HG03280 (cell line): Measurements from ENCODE around the gene SIGLECL1.

ENCODE experiments used
- ATAC-seq: cut with Tn5 transposase; IDR thresholded peaks from one replicate; pipeline ENCODE4 v1.9.1; 2021; ENCODE audit warnings: mild to moderate bottlenecking, moderate library complexity; ENCODE audit not compliant: unreplicated experiment

The SIGLECL1 gene

GRCh38 chr19:51295382-51296126 lies 44.7 kb downstream of the SIGLECL1 start:
- ATAC-seq = no peak

- ATAC-seq = no peak
Measured at GRCh38 chr19:51296336-51297093, 45.6 kb downstream of the SIGLECL1 start.

- ATAC-seq = no peak
Measured at GRCh38 chr19:51297406-51297805, 46.5 kb downstream of the SIGLECL1 start.

GRCh38 chr19:51301266-51301665 lies 50.4 kb downstream of the SIGLECL1 start:
- ATAC-seq = no peak

DNA sequence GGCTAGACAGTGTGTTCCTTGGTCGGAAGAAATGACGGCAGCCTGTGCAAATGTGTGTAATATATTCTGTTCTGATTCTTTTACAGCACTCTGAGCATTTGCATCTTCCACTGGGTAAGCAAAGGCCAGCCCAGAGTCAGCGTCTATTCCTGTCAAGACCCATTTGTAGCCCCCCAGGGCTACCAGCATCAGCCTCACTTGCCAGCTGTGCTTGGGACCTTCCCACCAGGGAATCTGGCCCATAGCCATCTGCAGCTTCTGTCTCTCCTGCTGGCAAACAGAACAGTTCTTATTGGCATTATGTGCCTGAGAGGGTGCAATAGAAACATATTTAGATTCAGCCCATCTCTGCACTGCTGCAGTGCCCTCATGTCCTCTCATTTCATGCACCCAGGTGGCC lies 54.6 kb downstream of the SIGLECL1 start:
- ATAC-seq = no peak

DNA sequence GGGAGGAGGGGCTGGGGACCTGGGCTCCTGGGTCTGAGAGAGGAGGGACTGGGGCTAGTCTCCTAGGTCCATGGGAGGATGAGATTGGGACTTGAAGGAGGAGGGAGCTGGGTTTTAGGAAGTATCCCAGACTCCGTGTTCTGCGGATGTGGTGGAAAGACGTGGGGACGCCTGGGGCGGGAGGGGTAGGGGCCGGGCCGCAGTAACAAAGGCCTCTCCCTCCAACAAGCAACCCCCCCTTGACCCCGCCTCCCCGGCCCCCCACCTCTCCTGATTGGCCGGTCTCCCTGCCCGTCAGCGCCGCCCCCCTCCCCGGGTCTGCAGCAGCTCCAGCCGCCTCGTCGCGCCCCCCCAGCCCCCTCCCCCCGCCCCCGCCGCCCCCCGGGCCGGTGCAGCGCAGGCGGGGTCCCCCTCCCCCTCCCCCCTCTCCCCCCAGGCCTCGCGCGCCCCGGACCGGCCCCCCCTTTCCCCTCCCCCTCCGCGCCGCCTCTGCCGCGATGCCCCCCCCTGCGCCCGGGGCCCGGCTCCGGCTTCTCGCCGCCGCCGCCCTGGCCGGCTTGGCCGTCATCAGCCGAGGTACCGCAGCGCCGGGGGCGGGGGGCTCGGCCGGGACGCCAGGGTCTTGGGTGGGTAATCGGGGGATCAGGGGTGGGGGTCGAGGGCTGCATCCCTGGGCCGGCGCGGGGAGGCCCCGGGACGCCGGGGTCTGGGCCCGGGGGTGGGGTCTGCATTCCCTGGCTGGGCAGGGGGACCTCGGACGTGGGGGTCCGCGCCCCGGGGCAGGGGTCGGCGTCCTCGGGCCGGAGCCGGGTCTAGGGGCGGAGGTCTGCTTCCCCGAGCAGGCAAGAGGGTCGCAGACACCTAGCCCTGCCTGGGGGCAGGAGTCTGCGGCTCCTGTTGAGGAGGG lies 60.7 kb downstream of the SIGLECL1 start, which contains the start of gene IGLON5:
Gene IGLON5 (plus strand): TSS at position 294 of the 907 bp plus-strand sequence. CDS start 204 bp downstream, at position 498.
- no peak for ATAC-seq

DNA sequence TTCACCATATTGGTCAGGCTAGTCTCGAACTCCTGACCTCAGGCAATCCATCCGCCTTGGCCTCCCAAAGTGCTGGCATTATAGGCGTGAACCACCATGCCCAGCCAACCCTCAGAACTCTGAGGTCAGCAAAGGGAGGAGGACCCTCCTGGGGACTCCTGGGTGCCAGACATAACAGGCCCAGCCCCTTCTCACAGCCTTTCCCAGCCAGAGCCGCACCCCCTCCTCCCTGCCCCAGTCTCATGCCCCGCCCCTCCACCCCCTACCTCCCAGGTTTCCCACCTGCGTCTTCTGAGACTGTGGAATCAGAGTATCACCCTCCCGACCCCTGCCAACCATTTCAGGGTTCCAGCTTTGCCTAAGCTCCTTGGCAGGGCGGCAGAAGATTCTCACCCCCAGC lies 65.8 kb downstream of the SIGLECL1 start:
- ATAC-seq = no peak

- ATAC-seq = no peak
Measured at GRCh38 chr19:51317376-51317775, 66.5 kb downstream of the SIGLECL1 start.

- no peak for ATAC-seq
Measured at GRCh38 chr19:51317968-51318367, 67.1 kb downstream of the SIGLECL1 start.
